Stimulated activated CD4-positive, alpha-beta T cell treated with anti-CD3 and anti-CD28 coated beads, TNF-alpha, amount 100 ng/mL, for 1 hour (primary cell): Measurements from ENCODE around the gene CSNK1G3.
"Not testable (repeated sequence)": the region's sequence is repeated elsewhere in the genome, so short reads cannot be mapped to it uniquely, and the experiment has no call there.

Source experiments
- DNase-seq, 3 donors: peaks; one replicate each; pipeline ENCODE4 v3.0.0-alpha.2; 2020; ENCODE audit warnings: low read depth in 3 of 3, low spot score in 1 of 3

CSNK1G3 gene

DNA sequence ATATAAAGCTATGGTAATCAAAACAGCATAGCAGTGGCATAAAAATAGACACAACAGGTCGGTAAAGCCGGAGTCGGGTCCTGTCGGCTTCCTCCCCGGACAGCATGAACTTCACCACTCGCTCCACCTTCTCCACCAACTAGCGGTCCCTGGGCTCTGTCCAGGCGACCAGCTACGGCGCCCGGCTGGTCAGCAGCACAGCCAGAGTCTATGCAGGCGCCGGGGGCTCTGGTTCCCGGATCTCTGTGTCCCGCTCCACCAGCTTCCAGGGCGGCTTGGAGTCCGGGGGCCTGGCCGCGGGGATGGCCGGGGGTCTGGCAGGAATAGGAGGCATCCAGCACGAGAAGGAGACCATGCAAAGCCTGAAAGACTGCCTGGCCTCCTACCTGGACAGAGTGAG lies 124.0 kb downstream of the CSNK1G3 start:
- DNase-seq, result no peak

DNA sequence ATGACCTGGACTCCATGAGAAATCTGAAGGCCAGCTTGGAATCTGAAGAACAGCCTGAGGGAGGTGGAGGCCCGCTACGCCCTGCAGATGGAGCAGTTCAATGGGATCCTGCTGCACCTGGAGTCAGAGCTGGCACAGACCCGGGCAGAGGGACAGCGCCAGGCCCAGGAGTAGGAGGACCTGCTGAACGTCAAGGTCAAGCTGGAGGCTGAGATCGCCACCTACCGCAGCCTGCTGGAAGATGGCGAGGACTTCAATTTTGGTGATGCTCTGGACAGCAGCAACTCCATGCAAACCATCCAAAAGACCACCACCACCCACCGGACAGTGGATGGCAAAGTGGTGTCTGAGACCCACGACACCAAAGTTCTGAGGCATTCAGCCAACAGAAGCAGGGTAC lies 125.1 kb downstream of the CSNK1G3 start:
- not testable (repeated sequence) for DNase-seq

DNA sequence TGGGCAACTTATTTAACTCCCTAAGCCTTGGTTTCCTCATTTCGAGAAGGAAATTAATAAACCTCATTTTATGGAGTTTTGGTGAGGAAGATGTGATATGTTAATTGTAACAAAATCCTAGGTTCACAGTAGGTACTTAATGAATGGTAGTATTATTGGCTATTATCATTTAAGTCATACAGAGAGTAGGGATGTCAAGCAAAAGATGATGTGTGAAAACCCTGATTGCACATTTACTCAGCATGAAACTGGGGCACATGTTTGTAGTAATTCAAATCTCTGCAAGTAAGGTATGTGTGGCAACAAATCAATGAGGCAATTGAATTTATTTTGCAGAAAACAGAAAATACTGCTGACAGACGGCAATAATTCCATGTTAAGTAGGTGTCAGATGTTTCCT lies 127.3 kb downstream of the CSNK1G3 start:
- DNase-seq, result no peak

DNA sequence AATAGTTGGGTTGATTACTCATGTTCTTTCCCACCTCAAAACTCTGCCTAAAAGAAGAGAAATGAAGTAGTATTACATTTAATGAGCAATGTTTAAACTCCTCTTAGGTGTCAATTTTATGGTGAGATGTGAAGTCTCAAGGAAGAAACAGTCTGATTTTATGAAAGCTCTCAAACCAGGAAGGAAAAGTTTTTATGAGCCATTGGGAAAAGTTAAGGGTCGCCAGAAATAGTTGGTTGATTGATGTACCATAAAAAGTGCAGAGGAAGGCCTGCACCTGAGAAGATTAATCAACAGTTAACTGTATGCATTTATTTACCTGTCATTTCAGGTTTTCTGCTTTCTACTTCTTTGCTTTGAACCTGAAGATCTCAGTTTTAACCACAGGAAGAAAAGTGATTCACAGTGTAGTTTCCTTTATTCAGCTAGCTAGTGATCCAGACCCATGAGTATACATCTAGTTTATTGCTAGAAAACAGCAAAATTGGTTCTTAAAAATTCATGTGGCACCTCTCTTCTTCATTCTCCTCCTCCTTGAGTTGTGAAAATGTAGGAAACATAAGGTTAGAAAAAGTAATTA lies 133.1 kb downstream of the CSNK1G3 start:
- DNase-seq, result no peak

DNA sequence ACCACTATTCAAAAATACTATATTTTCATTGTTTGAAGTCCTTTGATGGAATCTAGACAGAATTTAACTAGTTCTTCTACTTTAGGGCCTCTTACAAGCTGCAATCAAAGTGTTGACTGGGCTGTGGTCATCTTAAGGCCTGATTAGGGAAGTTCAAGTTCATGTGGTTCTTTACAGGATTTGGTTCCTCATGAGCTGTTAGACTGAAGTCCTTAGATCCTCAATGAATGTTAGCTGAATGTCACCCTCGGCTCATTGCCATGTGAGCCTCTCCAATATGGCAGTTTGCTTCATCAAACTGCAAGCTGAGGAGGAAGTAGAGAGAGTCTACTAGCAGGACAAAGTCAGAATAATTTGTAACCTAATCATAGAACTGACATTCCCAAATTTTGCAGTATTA lies 135.1 kb downstream of the CSNK1G3 start:
- no peak for DNase-seq

DNA sequence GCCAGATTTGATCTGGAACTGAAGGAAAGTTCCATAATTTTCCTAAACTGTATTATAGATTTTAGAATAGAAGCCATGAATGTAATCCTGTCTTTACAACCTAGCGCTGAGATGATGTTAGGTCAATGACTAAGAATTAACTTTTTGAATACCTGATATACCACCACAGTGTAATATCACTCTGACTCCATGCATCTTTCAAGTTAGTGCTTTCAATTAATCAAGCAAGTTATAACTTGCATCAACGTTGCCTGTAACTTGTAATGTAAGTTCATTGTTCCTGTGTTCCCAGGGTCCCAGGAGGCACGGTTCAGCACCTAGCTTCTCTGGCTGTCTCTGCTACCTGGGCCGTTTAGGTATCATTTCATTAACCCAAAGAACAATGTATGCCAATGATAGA lies 139.3 kb downstream of the CSNK1G3 start:
- no peak for DNase-seq

DNA sequence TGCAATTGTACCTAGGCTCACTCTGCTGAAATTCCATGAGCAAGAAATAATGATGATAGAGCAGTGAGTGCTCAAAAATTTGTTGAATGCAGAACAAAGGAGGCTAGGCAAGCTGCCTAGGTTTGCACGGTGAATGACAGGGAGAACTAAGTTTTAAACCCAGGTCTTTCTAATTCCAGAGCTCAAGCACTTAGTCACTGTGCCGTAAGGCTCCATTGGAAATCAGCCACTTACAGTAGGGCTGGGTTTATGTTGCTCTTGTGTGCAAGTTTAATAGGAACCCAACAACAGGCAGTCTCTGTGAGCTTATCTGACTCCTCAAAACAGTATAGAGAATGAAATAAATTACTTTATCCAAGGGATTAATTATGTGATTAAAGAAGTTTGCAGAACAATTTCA lies 147.0 kb downstream of the CSNK1G3 start:
- no peak for DNase-seq

DNA sequence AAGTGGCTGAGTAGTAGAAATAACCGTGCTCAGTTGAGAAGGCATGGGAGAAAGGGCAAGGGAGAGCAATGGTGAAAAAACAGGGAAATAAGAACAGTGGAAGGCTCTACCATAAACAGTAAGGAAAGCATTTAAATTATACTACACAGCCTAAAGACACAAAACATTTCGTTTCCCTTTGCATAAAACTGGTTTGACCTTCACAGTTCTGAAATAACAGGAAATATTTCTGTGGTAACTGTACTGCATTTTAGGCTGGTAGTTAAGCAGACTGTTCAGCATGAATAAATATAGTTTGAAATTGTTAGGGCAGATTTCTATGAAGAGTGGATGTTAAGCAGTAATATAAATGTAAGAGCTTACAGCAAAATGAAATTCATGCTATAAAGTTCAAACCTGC lies 147.5 kb downstream of the CSNK1G3 start:
- no peak for DNase-seq

DNA sequence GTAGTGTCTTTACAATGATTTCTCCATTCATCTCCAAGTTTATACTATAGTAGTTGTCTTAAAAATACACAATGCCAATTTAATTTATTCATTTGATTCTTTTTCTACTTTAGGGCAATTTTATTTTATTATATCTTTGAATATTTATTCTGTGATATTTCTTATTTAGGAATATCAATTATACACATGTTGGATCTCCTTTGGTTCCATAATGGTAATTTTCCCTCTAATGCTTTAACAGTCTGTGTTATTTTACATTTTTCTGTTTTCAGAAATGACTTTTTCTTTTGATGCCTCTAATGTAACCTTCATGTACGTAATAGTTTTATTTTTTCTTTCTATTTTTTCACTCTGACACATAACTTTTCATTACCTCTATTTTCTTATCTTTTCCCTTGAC lies 153.0 kb downstream of the CSNK1G3 start:
- DNase-seq, result no peak

DNA sequence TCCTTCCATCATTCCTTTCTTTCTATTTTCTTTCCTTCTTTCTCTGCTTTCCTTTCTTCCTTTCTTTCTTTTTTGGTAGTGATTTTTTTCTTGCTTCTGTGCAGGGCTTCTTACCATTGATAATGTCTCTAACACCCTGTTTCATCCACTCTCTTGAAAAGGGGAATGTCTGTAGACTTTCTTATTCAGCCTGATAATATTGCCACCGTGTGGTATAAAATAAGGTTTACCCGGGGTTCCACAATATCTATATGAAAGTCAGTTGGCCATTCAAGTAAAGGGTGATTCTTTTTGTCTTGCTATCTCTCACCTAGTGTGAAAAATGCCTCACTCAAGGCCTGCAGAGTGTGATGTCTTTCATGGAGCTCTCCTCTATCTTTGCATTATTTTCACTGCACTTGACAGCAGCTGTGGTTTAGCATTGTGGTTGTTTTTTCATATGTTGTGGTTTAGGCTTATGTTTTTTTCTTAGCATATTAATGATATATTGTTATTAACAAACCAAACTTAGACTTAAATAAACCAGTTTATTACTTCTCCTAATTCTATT lies 153.9 kb downstream of the CSNK1G3 start:
- DNase-seq, result no peak
